NB4 (cell line): Measurements from ENCODE around the gene NELL1.

Experiments
- DNase-seq: peaks from one replicate; pipeline ENCODE4 v3.0.0; 2010; ENCODE audit warnings: low read depth
- H3K4me3 ChIP-seq: one replicate; pipeline ENCODE4 v1.5.1; 2011; ENCODE audit warnings: mild to moderate bottlenecking, low read depth, low read length, moderate library complexity
- CTCF ChIP-seq: IDR thresholded peaks from one replicate; pipeline ENCODE4 v1.5.1; 2012; ENCODE audit warnings: low read depth, low read length
- MAX ChIP-seq: IDR thresholded peaks from 2 replicates; pipeline ENCODE4 v1.6.1; 2011; ENCODE audit warnings: low read depth, low read length
- MYC ChIP-seq: IDR thresholded peaks from 2 replicates; pipeline ENCODE4 v1.6.1; 2011; ENCODE audit warnings: low read depth, low read length
- POLR2A ChIP-seq: IDR thresholded peaks from 2 replicates; pipeline ENCODE4 v1.6.1; 2011; ENCODE audit warnings: mild to moderate bottlenecking; ENCODE audit not compliant: insufficient read length; ENCODE audit errors: extremely low read depth

Gene NELL1

GRCh38 chr11:21105196-21105917, 436.0 kb downstream of the NELL1 start:
- TF ChIP-seq MAX (no peak), MYC (no peak), CTCF (no peak), POLR2A (no peak)
- DNase-seq: no peak
- no peak overlapping the region for H3K4me3 ChIP-seq

GRCh38 chr11:21109341-21109740, 440.0 kb downstream of the NELL1 start:
- DNase-seq: no peak
- H3K4me3 ChIP-seq: no peak overlapping the region
- no peak for TF ChIP-seq CTCF

GRCh38 chr11:21110415-21110814, 441.0 kb downstream of the NELL1 start:
- DNase-seq: no peak
- TF ChIP-seq CTCF: no peak
- no peak for TF ChIP-seq POLR2A
- no peak for TF ChIP-seq MAX
- no peak for TF ChIP-seq MYC

GRCh38 chr11:21113876-21114275, 444.5 kb downstream of the NELL1 start:
- DNase-seq: no peak
- no peak for TF ChIP-seq MAX
- no peak for TF ChIP-seq CTCF
- no peak for TF ChIP-seq POLR2A
- no peak for TF ChIP-seq MYC
- no peak overlapping the region for H3K4me3 ChIP-seq

More at GRCh38 chr11:21110415-21110814, 441.0 kb downstream of the NELL1 start:
- H3K4me3 ChIP-seq: no peak overlapping the region

- TF ChIP-seq MYC (no peak), POLR2A (no peak), MAX (no peak), CTCF (no peak)
- no peak for DNase-seq
- no peak overlapping the region for H3K4me3 ChIP-seq
Measured at GRCh38 chr11:21116009-21116408, 446.6 kb downstream of the NELL1 start.

GRCh38 chr11:21119411-21119810, 450.0 kb downstream of the NELL1 start:
- no peak overlapping the region for H3K4me3 ChIP-seq
- no peak for TF ChIP-seq CTCF
- no peak for TF ChIP-seq MYC
- no peak for TF ChIP-seq POLR2A
- no peak for TF ChIP-seq MAX
- no peak for DNase-seq
